ENCODE data around the gene SNRNP70.
"Not testable (repeated sequence)": the region's sequence is repeated elsewhere in the genome, so short reads cannot be mapped to it uniquely, and the experiment has no call there.

Gene SNRNP70

GRCh38 chr19:49064029-49064629 lies 21.1 kb upstream of the SNRNP70 start:
- no peak for DNase-seq (ENCODE audit: low read depth, low spot score)

- DNase-seq (ENCODE audit: low read depth, low spot score) = no peak
Observed at GRCh38 chr19:49064768-49065611, 20.3 kb upstream of the SNRNP70 start, which contains the start of gene NTF4. Gene NTF4, minus strand, starts transcription at chr19:49064818. Its CDS starts 2,821 bp downstream, at chr19:49061997.

GRCh38 chr19:49065905-49066512 lies 19.2 kb upstream of the SNRNP70 start:
- DNase-seq (ENCODE audit: low read depth, low spot score) = no peak

GRCh38 chr19:49067554-49067953 lies 17.7 kb upstream of the SNRNP70 start:
- no peak for DNase-seq (ENCODE audit: low read depth, low spot score)

- DNase-seq (ENCODE audit: low read depth, low spot score) = no peak
Observed at GRCh38 chr19:49069026-49069425, 16.2 kb upstream of the SNRNP70 start.

- DNase-seq (ENCODE audit: low read depth, low spot score) = no peak
Observed at GRCh38 chr19:49070416-49070815, 14.8 kb upstream of the SNRNP70 start.

GRCh38 chr19:49071860-49072547 lies 13.2 kb upstream of the SNRNP70 start:
- DNase-seq (ENCODE audit: low read depth, low spot score) = no peak

GRCh38 chr19:49073514-49074378 lies 11.5 kb upstream of the SNRNP70 start:
- no peak for DNase-seq (ENCODE audit: low read depth, low spot score)

GRCh38 chr19:49074869-49075268 lies 10.4 kb upstream of the SNRNP70 start:
- DNase-seq (ENCODE audit: low read depth, low spot score) = not testable (repeated sequence)

- no peak for DNase-seq (ENCODE audit: low read depth, low spot score)
Observed at GRCh38 chr19:49080392-49080791, 4.9 kb upstream of the SNRNP70 start.

- DNase-seq (ENCODE audit: low read depth, low spot score) = no peak
Observed at GRCh38 chr19:49081273-49081672, 4.0 kb upstream of the SNRNP70 start.

GRCh38 chr19:49084206-49085019 lies 838 bp upstream of the SNRNP70 start:
- DNase-seq (ENCODE audit: low read depth, low spot score) = no peak

- no peak for DNase-seq (ENCODE audit: low read depth, low spot score)
Observed at GRCh38 chr19:49085868-49086232, 599 bp downstream of the SNRNP70 start.

- DNase-seq (ENCODE audit: low read depth, low spot score) = no peak
Observed at GRCh38 chr19:49086296-49086695, 1.0 kb downstream of the SNRNP70 start.

GRCh38 chr19:49091391-49092038 lies 6.3 kb downstream of the SNRNP70 start:
- DNase-seq (ENCODE audit: low read depth, low spot score) = no peak

- DNase-seq (ENCODE audit: low read depth, low spot score) = no peak
Observed at GRCh38 chr19:49092686-49093085, 7.4 kb downstream of the SNRNP70 start.

GRCh38 chr19:49094505-49095482 lies 9.5 kb downstream of the SNRNP70 start:
- DNase-seq (ENCODE audit: low read depth, low spot score) = no peak

- DNase-seq (ENCODE audit: low read depth, low spot score) = peak; percentile 42
Observed at GRCh38 chr19:49097453-49098288, 12.4 kb downstream of the SNRNP70 start.

Data from brain pericyte (primary cell).